Osteocyte (in vitro differentiated cells): ENCODE results near the gene TNS3. TPM values are rescaled to one million over a fixed set of nuclear protein-coding genes. Genes with fewer than 3 reads are reported as not detected.

Experiments
- DNase-seq: peaks from one replicate; pipeline ENCODE4 v3.0.0; 2021; ENCODE audit warnings: mixed read lengths; ENCODE audit not compliant: unreplicated experiment; ENCODE audit errors: extremely low spot score
- H3K27ac Mint-ChIP-seq: one replicate; pipeline ENCODE4 v1.8.0; 2021; ENCODE audit warnings: mild to moderate bottlenecking, mixed read lengths; ENCODE audit not compliant: unreplicated experiment
- H3K27me3 Mint-ChIP-seq: one replicate; pipeline ENCODE4 v1.8.0; 2021; ENCODE audit warnings: mixed read lengths; ENCODE audit not compliant: unreplicated experiment
- H3K36me3 Mint-ChIP-seq: one replicate; pipeline ENCODE4 v1.8.0; 2021; ENCODE audit warnings: mixed read lengths; ENCODE audit not compliant: unreplicated experiment
- H3K4me1 Mint-ChIP-seq: one replicate; pipeline ENCODE4 v1.8.0; 2021; ENCODE audit warnings: mixed read lengths; ENCODE audit not compliant: unreplicated experiment
- H3K4me3 Mint-ChIP-seq: one replicate; pipeline ENCODE4 v1.8.0; 2021; ENCODE audit warnings: mild to moderate bottlenecking, moderate library complexity, mixed read lengths; ENCODE audit not compliant: unreplicated experiment
- H3K9me3 Mint-ChIP-seq: one replicate; pipeline ENCODE4 v1.8.0; 2021; ENCODE audit warnings: mixed read lengths; ENCODE audit not compliant: unreplicated experiment
- CTCF ChIP-seq: fragments of 200-600 bp; sonication (generic); IDR thresholded peaks from 2 replicates; pipeline ENCODE4 v1.5.0; 2021; ENCODE audit warnings: antibody characterized with exemption, mild to moderate bottlenecking, moderate library complexity
- total RNA-seq: library from RNA; stranded (reverse); gene quantifications from 2 replicates; pipeline ENCODE4 v1.2.1, GENCODE V29; 2021

TNS3 gene
- total RNA-seq, 1 donor from 2014 or later: 93.8 TPM

DNA sequence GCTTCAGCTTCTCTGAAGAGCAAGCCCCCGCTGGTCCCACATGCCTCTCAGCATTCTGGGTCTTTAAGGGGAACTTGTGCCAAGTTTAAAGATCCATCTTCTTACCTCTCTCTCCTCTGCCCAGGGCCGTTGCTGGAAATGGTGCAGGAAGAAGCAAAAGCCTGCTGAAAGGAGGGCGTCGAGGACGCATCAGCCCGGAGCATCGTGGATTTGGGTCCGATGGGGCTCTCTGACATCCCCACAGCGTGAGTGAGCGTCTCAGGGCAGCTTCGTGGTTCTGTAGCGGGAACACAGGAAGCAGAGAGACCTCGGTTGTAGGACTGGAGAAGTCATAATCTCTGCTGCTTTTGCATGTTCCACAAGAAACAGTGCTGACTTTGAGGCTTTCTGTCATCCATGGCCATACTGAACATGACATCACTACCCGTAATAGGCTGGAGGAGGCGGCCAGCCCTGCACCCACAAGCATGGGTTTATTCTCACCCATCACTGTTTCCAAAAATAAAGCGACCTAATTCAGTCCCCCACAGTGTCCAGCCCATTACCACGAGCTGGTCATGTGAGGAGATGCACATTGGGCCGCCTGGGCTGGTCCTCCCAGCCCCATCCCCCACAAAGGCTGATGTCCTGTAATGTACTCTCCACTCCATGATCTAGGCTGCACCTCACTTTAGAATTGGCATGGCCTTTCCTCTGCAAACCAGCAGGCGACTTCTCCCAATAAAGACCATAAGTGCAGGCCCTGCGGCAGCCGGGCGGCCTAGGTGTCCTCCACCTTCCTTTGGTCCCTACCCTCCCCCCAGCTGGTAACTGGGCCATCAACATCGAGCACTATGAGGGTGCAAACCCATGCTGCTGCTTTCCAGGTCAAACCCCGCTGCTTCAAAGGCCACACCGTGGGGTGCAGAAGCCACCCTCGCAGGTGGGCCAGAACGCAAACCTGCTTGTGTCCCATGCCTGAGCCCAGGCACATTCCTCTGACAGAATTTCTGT, 276.9 kb downstream of the TNS3 start:
- TF ChIP-seq CTCF: no peak
- peaks cover 9% of the 10 kb centered on the region for H3K9me3 Mint-ChIP-seq
- H3K36me3 Mint-ChIP-seq: peaks cover 35% of the 10 kb centered on the region
- no peak overlapping the region for H3K4me3 Mint-ChIP-seq
- no peak overlapping the region for H3K27ac Mint-ChIP-seq
- DNase-seq: no peak
- no peaks in the 10 kb centered on the region for H3K27me3 Mint-ChIP-seq
- peaks cover 12% of the 10 kb centered on the region for H3K4me1 Mint-ChIP-seq

DNA sequence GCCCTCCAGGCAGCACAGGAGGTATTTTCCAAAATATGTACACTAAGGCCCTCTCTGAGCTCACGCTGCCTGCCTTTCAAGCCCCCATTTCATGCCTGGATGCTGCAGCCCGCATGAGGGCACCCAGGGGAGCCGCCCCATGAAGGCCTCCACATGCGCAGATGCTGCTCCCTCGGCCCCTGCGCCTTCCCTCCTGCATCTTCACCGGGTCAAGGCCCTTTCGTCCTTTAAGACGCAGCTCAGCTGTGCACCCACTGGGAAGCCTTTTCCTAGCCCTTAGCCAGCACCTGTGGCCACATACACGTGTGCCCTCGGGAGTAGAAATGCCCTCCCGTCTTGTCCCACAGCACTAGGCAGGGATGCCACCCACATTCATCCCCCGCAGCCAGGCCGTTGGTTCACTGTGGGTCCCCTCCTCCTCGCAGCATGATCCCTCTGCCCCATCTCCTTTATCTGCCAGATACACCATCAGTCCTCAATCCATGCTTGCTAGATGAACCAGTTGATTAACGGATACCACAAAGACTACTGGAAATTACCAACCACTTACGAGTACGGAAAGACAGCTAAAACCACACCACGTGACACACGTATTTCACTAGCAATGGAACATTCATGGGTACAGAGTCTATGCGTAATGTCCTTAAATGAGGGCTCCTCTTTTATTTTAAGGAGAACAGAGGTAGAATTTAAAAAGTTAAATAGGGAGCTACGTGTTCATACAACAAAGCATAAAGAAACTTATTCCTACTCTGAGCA, 278.0 kb downstream of the TNS3 start:
- no peak overlapping the region for H3K27ac Mint-ChIP-seq
- DNase-seq: no peak
- H3K27me3 Mint-ChIP-seq: no peaks in the 10 kb centered on the region
- no peak overlapping the region for H3K4me3 Mint-ChIP-seq
- TF ChIP-seq CTCF: no peak
- peaks cover 8% of the 10 kb centered on the region for H3K9me3 Mint-ChIP-seq
- H3K4me1 Mint-ChIP-seq: peaks cover 17% of the 10 kb centered on the region
- peaks cover 30% of the 10 kb centered on the region for H3K36me3 Mint-ChIP-seq

DNA sequence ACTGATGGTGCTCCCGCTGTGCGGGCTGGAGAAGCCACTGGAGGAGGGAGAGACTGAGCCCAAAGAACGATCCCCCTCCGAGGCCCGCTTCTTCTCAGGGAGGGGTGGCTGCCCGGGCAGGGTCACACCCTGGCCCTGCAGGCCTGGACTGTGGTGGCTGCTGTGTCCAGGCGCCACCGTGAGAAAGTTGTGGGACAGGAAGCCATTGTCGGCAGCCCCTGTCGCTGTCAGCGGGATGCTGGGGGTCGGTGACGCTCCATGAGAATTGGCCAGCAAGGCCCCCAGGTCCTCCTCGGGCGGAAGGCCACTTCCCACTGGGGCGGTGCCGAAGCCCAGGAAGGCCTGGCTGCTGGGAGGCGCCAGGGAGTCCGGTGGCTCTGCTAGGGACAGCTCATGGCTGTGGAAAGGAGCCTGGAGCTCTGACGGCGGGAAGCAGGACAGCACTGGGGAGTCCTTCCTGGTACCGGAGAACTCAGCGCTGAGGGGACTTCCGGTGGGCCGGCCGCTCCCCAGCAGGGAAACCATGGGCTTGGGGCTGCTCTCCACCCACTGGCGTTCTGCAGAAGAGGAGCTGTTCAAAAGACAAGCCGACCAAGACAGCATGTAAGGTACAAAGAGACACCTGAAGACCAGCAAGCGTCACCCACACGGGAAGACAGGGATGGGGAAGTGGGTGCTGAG, 278.8 kb downstream of the TNS3 start:
- Mint-ChIP-seq H3K36me3 (peaks cover 23% of the 10 kb centered on the region), H3K4me1 (peaks cover 25% of the 10 kb centered on the region), H3K27ac (no peak overlapping the region), H3K9me3 (peaks cover under 1% of the 10 kb centered on the region), H3K27me3 (no peaks in the 10 kb centered on the region), H3K4me3 (no peak overlapping the region)
- DNase-seq: no peak
- no peak for TF ChIP-seq CTCF

DNA sequence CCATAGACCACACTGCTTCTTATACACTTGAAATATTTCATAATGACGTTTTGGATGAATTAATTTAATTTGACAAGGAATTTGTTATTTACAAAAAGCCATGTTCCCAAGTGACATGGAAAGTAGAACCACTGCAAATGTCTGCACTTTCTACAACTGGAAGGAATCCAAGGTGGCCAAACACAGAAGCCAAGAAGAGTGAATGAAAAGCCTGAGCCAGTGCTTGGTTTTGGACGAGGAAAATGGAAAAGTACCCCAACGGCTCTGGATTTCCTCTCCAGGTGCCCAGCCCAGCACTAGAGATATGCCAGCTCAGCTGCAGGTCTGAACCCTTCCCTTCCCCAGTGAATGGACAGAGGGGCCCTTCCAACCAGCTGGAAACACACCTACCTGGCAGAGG, 279.4 kb downstream of the TNS3 start:
- no peak for DNase-seq
- Mint-ChIP-seq H3K4me3 (no peak overlapping the region), H3K36me3 (peaks cover 19% of the 10 kb centered on the region), H3K27me3 (no peaks in the 10 kb centered on the region), H3K9me3 (no peaks in the 10 kb centered on the region), H3K27ac (no peak overlapping the region), H3K4me1 (peaks cover 29% of the 10 kb centered on the region)
- no peak for TF ChIP-seq CTCF
